K562 (cell line): ENCODE measurements around the gene ZNF768.

Experiments
- CAMTA2 ChIP-seq: fragments of 250-450 bp; sonication (Bioruptor Pico); conservative IDR thresholded peaks from 2 replicates; pipeline ENCODE4 v1.5.1; 2022
- CTCF ChIP-seq, 3 experiments: IDR thresholded peaks in 2 of 3; conservative IDR thresholded peaks in 1 of 3; 2 replicates each; pipeline ENCODE4 v1.5.1; 2011 to 2012; ENCODE audit warnings: low read length in 3 of 3, mild to moderate bottlenecking in 3 of 3, control low read depth in 2 of 3, improper control_type of control experiment in 1 of 3, inconsistent platforms in 1 of 3, low read depth in 1 of 3, mixed read lengths in 1 of 3, moderate library complexity in 1 of 3; ENCODE audit not compliant: insufficient read depth in 2 of 3
- ETS2 ChIP-seq: IDR thresholded peaks from 2 replicates; pipeline ENCODE4 v1.6.1; 2016; ENCODE audit warnings: borderline replicate concordance, missing genetic modification characterization, mild to moderate bottlenecking, moderate library complexity, missing compliant biosample characterization; ENCODE audit not compliant: poor library complexity, severe bottlenecking
- JUND ChIP-seq, 2 experiments: IDR thresholded peaks; 2 replicates in 1 of 2; 3 replicates in 1 of 2; pipeline ENCODE4 v1.6.1; 2011; ENCODE audit warnings: borderline replicate concordance in 2 of 2, low read depth in 2 of 2, low read length in 2 of 2, improper control_type of control experiment in 1 of 2, missing biosample characterization in 1 of 2, missing genetic modification characterization in 1 of 2, missing genetic modification reagents in 1 of 2
- NR1H2 ChIP-seq: sonication (generic); formaldehyde crosslinking; IDR thresholded peaks from 2 replicates; pipeline ENCODE4 v1.4.0; 2020; ENCODE audit warnings: mild to moderate bottlenecking, missing genetic modification reagents
- POLR2G ChIP-seq: fragments of 200-400 bp; formaldehyde crosslinking; IDR thresholded peaks from 2 replicates; pipeline ENCODE4 v1.6.1; 2017; ENCODE audit warnings: low read depth, mild to moderate bottlenecking, antibody characterized with exemption, low read length, moderate library complexity
- RERE ChIP-seq: sonication (generic); formaldehyde crosslinking; IDR thresholded peaks from 2 replicates; pipeline ENCODE4 v1.8.0; 2023; ENCODE audit warnings: missing genetic modification reagents, mild to moderate bottlenecking, borderline replicate concordance
- SMARCC2 ChIP-seq: fragments of 450-650 bp; IDR thresholded peaks from 2 replicates; pipeline ENCODE4 v1.6.1; 2017; ENCODE audit warnings: antibody characterized with exemption, moderate library complexity, mild to moderate bottlenecking, low read depth
- SPI1 ChIP-seq: IDR thresholded peaks from 2 replicates; pipeline ENCODE4 v1.6.1; 2011; ENCODE audit warnings: low read depth, low read length, control low read depth, borderline replicate concordance
- TAF1 ChIP-seq: IDR thresholded peaks from 2 replicates; pipeline ENCODE4 v1.6.1; 2011; ENCODE audit warnings: mild to moderate bottlenecking, low read length, moderate library complexity; ENCODE audit not compliant: insufficient read depth, control insufficient read depth, severe bottlenecking; ENCODE audit errors: extremely low read depth
- TF ChIP-seq, protein P1 (sequence below), 3 experiments: fragments of 200-800 bp in 1 of 3; fragments of 250-450 bp in 1 of 3; fragments of 450-650 bp in 1 of 3; sonication (Bioruptor Pico) in 1 of 3; sonication (Bioruptor generic) in 1 of 3; formaldehyde crosslinking in 1 of 3; IDR thresholded peaks; 2 replicates each; pipeline versions ENCODE4 v1.6.1 to v1.8.0; 2016 to 2022; ENCODE audit warnings: mild to moderate bottlenecking in 2 of 3, missing genetic modification characterization in 2 of 3, missing compliant biosample characterization in 1 of 3, moderate library complexity in 1 of 3
- TF ChIP-seq, protein P2 (sequence below): IDR thresholded peaks from 3 replicates; pipeline ENCODE4 v1.6.1; 2011; ENCODE audit warnings: borderline replicate concordance, mild to moderate bottlenecking, moderate library complexity; ENCODE audit not compliant: insufficient read length; ENCODE audit errors: extremely low read depth
- TF ChIP-seq, protein P3 (sequence below): IDR thresholded peaks from 2 replicates; pipeline ENCODE4 v1.6.1; 2011; ENCODE audit warnings: borderline replicate concordance, low read depth, mild to moderate bottlenecking, moderate library complexity, low read length; ENCODE audit not compliant: insufficient read depth, poor library complexity, severe bottlenecking
- TF ChIP-seq, protein P4 (sequence below): fragments of 450-650 bp; formaldehyde crosslinking; conservative IDR thresholded peaks from 2 replicates; pipeline ENCODE4 v1.4.0; 2022; ENCODE audit warnings: mild to moderate bottlenecking, missing genetic modification characterization

GRCh38 chr16:30532285-30533145 is 6.1 kb upstream of the ZNF768 start:
- TF ChIP-seq, protein P1, sequence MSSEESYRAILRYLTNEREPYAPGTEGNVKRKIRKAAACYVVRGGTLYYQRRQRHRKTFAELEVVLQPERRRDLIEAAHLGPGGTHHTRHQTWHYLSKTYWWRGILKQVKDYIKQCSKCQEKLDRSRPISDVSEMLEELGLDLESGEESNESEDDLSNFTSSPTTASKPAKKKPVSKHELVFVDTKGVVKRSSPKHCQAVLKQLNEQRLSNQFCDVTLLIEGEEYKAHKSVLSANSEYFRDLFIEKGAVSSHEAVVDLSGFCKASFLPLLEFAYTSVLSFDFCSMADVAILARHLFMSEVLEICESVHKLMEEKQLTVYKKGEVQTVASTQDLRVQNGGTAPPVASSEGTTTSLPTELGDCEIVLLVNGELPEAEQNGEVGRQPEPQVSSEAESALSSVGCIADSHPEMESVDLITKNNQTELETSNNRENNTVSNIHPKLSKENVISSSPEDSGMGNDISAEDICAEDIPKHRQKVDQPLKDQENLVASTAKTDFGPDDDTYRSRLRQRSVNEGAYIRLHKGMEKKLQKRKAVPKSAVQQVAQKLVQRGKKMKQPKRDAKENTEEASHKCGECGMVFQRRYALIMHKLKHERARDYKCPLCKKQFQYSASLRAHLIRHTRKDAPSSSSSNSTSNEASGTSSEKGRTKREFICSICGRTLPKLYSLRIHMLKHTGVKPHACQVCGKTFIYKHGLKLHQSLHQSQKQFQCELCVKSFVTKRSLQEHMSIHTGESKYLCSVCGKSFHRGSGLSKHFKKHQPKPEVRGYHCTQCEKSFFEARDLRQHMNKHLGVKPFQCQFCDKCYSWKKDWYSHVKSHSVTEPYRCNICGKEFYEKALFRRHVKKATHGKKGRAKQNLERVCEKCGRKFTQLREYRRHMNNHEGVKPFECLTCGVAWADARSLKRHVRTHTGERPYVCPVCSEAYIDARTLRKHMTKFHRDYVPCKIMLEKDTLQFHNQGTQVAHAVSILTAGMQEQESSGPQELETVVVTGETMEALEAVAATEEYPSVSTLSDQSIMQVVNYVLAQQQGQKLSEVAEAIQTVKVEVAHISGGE (CRISPR knock-in tag; IDR thresholded peaks at IDR 0.05): no peak
- TF ChIP-seq, protein P2, sequence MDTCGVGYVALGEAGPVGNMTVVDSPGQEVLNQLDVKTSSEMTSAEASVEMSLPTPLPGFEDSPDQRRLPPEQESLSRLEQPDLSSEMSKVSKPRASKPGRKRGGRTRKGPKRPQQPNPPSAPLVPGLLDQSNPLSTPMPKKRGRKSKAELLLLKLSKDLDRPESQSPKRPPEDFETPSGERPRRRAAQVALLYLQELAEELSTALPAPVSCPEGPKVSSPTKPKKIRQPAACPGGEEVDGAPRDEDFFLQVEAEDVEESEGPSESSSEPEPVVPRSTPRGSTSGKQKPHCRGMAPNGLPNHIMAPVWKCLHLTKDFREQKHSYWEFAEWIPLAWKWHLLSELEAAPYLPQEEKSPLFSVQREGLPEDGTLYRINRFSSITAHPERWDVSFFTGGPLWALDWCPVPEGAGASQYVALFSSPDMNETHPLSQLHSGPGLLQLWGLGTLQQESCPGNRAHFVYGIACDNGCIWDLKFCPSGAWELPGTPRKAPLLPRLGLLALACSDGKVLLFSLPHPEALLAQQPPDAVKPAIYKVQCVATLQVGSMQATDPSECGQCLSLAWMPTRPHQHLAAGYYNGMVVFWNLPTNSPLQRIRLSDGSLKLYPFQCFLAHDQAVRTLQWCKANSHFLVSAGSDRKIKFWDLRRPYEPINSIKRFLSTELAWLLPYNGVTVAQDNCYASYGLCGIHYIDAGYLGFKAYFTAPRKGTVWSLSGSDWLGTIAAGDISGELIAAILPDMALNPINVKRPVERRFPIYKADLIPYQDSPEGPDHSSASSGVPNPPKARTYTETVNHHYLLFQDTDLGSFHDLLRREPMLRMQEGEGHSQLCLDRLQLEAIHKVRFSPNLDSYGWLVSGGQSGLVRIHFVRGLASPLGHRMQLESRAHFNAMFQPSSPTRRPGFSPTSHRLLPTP: no peak
- no peak for TF ChIP-seq ETS2
- TF ChIP-seq JUND (IDR thresholded peaks at IDR 0.05; ENCODE audit: borderline replicate concordance, low read depth, low read length): no peak
- TF ChIP-seq JUND (tag; IDR thresholded peaks at IDR 0.05; ENCODE audit: borderline replicate concordance, low read depth, low read length): no peak
- TF ChIP-seq CTCF (IDR thresholded peaks at IDR 0.05 in 2 of 3, conservative IDR thresholded peaks at IDR 0.05 in 1 of 3; ENCODE audit: insufficient read depth in 2 of 3, low read depth in 1 of 3, low read length in 3 of 3): no peak
- TF ChIP-seq TAF1: no peak
- no peak for TF ChIP-seq RERE (CRISPR knock-in tag)
- TF ChIP-seq, protein P3, sequence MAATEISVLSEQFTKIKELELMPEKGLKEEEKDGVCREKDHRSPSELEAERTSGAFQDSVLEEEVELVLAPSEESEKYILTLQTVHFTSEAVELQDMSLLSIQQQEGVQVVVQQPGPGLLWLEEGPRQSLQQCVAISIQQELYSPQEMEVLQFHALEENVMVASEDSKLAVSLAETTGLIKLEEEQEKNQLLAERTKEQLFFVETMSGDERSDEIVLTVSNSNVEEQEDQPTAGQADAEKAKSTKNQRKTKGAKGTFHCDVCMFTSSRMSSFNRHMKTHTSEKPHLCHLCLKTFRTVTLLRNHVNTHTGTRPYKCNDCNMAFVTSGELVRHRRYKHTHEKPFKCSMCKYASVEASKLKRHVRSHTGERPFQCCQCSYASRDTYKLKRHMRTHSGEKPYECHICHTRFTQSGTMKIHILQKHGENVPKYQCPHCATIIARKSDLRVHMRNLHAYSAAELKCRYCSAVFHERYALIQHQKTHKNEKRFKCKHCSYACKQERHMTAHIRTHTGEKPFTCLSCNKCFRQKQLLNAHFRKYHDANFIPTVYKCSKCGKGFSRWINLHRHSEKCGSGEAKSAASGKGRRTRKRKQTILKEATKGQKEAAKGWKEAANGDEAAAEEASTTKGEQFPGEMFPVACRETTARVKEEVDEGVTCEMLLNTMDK: no peak
- TF ChIP-seq NR1H2 (CRISPR knock-in tag): no peak
- TF ChIP-seq, protein P4, sequence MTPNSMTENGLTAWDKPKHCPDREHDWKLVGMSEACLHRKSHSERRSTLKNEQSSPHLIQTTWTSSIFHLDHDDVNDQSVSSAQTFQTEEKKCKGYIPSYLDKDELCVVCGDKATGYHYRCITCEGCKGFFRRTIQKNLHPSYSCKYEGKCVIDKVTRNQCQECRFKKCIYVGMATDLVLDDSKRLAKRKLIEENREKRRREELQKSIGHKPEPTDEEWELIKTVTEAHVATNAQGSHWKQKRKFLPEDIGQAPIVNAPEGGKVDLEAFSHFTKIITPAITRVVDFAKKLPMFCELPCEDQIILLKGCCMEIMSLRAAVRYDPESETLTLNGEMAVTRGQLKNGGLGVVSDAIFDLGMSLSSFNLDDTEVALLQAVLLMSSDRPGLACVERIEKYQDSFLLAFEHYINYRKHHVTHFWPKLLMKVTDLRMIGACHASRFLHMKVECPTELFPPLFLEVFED: no peak
- no peak for TF ChIP-seq CAMTA2
- TF ChIP-seq SMARCC2: no peak
- no peak for TF ChIP-seq POLR2G
- no peak for TF ChIP-seq SPI1
